Calu3 (cell line): Measurements from ENCODE around the gene KCMF1. TPM values are rescaled to one million over a fixed set of nuclear protein-coding genes. Genes with fewer than 3 reads are reported as not detected.

Source experiments
- BruUV-seq: library from RNA; stranded (reverse); fragments of 400-500 nt; replicated peaks from 2 replicates; lab custom pipeline; 2021; lab: Mats Ljungman, UMichigan
- CTCF ChIA-PET: fragments of 300-600 bp; sonication (Branson Sonifier 250); formaldehyde crosslinking; loops from one replicate; lab custom pipeline; 2022; ENCODE audit warnings: antibody characterized with exemption; lab: Charles Lee
- DNase-seq: peaks from one replicate; pipeline ENCODE4 v3.0.0; 2022
- H3K27ac Mint-ChIP-seq: one replicate; pipeline ENCODE4 v1.8.0; 2022; ENCODE audit warnings: mixed read lengths; ENCODE audit not compliant: unreplicated experiment
- H3K27me3 Mint-ChIP-seq: one replicate; pipeline ENCODE4 v1.8.0; 2022; ENCODE audit warnings: mixed read lengths; ENCODE audit not compliant: unreplicated experiment
- H3K36me3 Mint-ChIP-seq: one replicate; pipeline ENCODE4 v1.8.0; 2022; ENCODE audit warnings: mild to moderate bottlenecking, moderate library complexity, mixed read lengths; ENCODE audit not compliant: insufficient read depth, unreplicated experiment
- H3K4me1 Mint-ChIP-seq: one replicate; pipeline ENCODE4 v1.8.0; 2022; ENCODE audit warnings: mild to moderate bottlenecking, low read depth, mixed read lengths; ENCODE audit not compliant: unreplicated experiment
- H3K4me3 Mint-ChIP-seq: one replicate; pipeline ENCODE4 v1.8.0; 2022; ENCODE audit warnings: mild to moderate bottlenecking, low read depth, moderate library complexity, mixed read lengths; ENCODE audit not compliant: unreplicated experiment
- H3K9me3 Mint-ChIP-seq: one replicate; pipeline ENCODE4 v1.8.0; 2022; ENCODE audit warnings: low read depth, mixed read lengths; ENCODE audit not compliant: unreplicated experiment
- intact Hi-C: fragments of 100-400 bp; cut with micrococcal nuclease; formaldehyde crosslinking; loops from one replicate; pipeline ENCODE4 v1.10.0; 2022; ENCODE audit not compliant: unreplicated experiment
- total RNA-seq: library from RNA; stranded (reverse); gene quantifications from 2 replicates; pipeline ENCODE4 v1.2.3, GENCODE V29; 2022
- TF ChIP-seq, protein P1 (sequence below): fragments of 200-600 bp; IDR thresholded peaks from one replicate; pipeline ENCODE4 v1.8.0; 2022; ENCODE audit warnings: antibody characterized with exemption; ENCODE audit not compliant: unreplicated experiment

Gene KCMF1
- total RNA-seq, 1 experiment from 2014 or later, result 69.8 TPM

DNA sequence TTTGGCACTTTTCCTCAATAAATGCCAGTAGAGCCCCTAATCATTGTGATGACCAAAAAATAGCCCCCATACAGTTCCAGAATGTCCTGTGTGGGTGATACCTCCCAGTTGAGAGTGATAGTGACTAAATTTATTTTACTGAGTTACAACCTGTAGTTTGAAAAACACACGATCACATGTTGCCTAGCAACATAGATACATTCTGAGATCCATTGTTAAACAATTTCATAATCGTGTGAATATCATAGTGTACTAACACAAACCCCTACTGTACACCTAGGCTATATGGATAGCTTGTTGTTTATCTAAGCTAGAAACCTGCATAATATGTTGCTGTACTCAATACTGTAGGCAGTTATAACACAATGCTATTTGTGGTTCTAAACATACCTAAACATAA is 30.6 kb downstream of the KCMF1 start:
- Mint-ChIP-seq H3K36me3 (peaks cover 6% of the 10 kb centered on the region), H3K27me3 (no peaks in the 10 kb centered on the region), H3K27ac (no peak overlapping the region), H3K4me1 (peaks cover 19% of the 10 kb centered on the region), H3K9me3 (no peaks in the 10 kb centered on the region), H3K4me3 (no peak overlapping the region)
- CTCF ChIA-PET, result no interaction called here
- BruUV-seq, result no TSS peak
- TF ChIP-seq, protein P1, sequence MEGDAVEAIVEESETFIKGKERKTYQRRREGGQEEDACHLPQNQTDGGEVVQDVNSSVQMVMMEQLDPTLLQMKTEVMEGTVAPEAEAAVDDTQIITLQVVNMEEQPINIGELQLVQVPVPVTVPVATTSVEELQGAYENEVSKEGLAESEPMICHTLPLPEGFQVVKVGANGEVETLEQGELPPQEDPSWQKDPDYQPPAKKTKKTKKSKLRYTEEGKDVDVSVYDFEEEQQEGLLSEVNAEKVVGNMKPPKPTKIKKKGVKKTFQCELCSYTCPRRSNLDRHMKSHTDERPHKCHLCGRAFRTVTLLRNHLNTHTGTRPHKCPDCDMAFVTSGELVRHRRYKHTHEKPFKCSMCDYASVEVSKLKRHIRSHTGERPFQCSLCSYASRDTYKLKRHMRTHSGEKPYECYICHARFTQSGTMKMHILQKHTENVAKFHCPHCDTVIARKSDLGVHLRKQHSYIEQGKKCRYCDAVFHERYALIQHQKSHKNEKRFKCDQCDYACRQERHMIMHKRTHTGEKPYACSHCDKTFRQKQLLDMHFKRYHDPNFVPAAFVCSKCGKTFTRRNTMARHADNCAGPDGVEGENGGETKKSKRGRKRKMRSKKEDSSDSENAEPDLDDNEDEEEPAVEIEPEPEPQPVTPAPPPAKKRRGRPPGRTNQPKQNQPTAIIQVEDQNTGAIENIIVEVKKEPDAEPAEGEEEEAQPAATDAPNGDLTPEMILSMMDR, result no peak
- DNase-seq, result no peak
- intact Hi-C loops, result no loop called here

DNA sequence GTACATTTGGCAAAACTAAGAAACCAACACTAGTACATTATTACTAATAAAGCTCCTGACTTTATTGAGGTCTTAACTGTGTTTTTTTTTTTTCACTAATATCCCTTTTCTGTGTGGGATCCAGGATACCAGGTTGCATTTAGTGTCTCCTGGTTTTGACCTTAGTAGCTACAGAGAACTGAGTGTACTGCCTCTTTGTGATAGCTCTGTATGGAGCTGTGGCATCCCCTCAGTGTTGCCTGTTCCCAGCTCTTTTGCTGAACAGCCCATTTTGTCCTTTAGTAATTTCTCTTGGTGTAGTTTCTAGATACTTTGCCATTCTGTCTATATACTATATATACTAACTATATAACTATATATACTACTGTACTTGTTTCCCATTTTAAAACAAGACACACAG is 31.6 kb downstream of the KCMF1 start:
- intact Hi-C loops, result no loop called here
- CTCF ChIA-PET, result no interaction called here
- peaks cover 15% of the 10 kb centered on the region for H3K36me3 Mint-ChIP-seq
- H3K4me3 Mint-ChIP-seq, result no peak overlapping the region
- no peaks in the 10 kb centered on the region for H3K27me3 Mint-ChIP-seq
- H3K4me1 Mint-ChIP-seq, result peaks cover 19% of the 10 kb centered on the region
- no peak overlapping the region for H3K27ac Mint-ChIP-seq
- no peaks in the 10 kb centered on the region for H3K9me3 Mint-ChIP-seq
- TF ChIP-seq, protein P1, result no peak
- no TSS peak for BruUV-seq
- no peak for DNase-seq

DNA sequence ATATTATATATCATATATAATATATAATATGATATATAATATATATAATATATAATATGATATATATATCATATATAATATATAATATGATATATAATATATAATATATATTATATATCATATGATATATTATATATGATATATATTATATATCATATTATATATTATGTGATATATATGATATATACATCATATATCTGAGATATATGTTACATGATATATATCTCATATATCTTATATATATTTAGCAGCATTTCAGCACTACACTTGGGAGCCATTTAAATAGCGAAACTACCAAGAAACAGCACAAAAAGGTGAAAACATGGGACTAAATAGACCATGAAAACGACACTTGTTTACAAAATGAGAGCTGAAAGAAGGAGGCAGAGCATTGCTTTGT is 37.3 kb downstream of the KCMF1 start:
- Mint-ChIP-seq H3K4me3 (no peak overlapping the region), H3K4me1 (peaks cover 35% of the 10 kb centered on the region)

DNA sequence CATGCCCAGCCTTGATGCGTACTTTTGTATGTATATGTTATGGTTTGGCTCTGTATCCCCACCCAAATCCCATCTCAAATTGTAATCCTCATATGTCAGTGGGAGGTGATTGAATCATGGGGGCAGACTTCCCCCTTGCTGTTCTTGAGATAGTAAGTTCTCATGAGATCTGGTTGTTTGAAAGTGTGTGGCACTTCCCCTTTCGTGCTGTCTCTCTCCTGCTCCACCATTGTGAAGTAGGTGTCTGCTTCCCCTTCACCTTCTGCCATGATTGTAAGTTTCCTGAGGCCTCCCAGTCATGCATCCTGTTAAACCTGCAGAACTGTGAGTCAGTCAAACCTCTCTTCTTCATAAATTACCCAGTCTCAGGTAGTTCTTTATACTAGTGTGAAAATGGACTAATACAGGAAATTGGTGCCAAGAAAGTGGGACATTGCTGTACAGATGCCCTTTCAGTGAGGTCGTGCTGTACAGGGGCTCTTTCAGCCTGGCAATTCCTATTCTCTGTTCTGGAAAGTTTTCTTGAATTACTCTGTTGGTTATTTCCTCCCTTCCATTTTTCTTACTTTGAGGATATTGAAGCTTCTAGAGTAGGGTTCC is 38.2 kb downstream of the KCMF1 start:
- Mint-ChIP-seq H3K9me3 (no peaks in the 10 kb centered on the region), H3K27ac (no peak overlapping the region), H3K36me3 (peaks cover 14% of the 10 kb centered on the region), H3K27me3 (no peaks in the 10 kb centered on the region), H3K4me1 (peaks cover 37% of the 10 kb centered on the region), H3K4me3 (no peak overlapping the region)
- intact Hi-C loops, result no loop called here
- CTCF ChIA-PET, result interaction anchor here (0.7 kb wide), 1 partner anchor 18 kb away, joined by 3 read pairs; no protein-coding TSS in a partner anchor
- DNase-seq, result no peak
- TF ChIP-seq, protein P1, result no peak
- no TSS peak for BruUV-seq

More for the DNA sequence above, 37.3 kb downstream of the KCMF1 start:
- Mint-ChIP-seq H3K36me3 (peaks cover 14% of the 10 kb centered on the region), H3K27me3 (no peaks in the 10 kb centered on the region), H3K9me3 (no peaks in the 10 kb centered on the region), H3K27ac (no peak overlapping the region)
- no TSS peak for BruUV-seq
- TF ChIP-seq, protein P1, result no peak
- CTCF ChIA-PET, result no interaction called here
- DNase-seq, result no peak
- intact Hi-C loops, result no loop called here
